GM21367 (cell line): ENCODE data around the gene KAT6B.

Experiments used
- ATAC-seq: cut with Tn5 transposase; IDR thresholded peaks from one replicate; pipeline ENCODE4 v1.9.1; 2021; ENCODE audit not compliant: unreplicated experiment

Gene KAT6B

DNA sequence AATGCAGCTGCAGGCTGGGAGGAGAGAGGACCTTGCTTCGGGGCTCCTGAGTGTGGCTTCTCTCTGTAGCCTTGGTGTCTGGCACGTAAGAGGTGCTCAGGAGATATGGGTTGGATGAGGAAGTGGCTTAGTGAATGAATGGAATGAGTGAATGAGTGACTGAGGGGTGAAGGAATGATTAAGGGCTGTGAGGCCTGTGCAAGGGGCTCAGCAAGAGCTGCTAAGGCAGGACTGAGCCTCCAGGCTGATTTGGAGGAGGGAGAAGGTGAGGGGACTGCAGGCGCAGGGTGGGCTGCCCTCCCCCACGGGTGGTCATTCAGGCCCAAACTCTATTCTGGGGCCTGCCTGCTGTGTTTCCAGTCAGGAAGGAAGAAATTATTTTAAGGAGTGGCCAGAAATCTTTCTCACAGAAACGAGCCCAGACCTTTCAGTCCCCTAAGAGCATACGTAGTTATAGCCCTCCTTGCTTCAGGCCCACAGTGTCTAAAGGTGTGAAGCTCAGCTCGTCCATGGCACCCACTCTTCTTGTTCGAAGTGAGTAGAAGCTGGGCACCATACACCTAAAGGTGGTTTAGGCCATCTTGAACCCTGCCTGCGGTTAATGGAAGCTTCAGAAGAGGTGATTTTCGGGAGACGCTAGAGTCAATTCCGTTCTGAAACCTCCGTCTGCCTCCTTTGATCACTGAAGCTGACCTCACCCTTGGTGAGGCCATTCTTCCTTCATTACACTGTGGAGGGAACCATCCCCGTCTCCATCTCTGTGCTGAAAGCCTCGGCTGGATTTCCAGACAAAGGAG, 235.5 kb downstream of the KAT6B start:
- ATAC-seq = no peak

DNA sequence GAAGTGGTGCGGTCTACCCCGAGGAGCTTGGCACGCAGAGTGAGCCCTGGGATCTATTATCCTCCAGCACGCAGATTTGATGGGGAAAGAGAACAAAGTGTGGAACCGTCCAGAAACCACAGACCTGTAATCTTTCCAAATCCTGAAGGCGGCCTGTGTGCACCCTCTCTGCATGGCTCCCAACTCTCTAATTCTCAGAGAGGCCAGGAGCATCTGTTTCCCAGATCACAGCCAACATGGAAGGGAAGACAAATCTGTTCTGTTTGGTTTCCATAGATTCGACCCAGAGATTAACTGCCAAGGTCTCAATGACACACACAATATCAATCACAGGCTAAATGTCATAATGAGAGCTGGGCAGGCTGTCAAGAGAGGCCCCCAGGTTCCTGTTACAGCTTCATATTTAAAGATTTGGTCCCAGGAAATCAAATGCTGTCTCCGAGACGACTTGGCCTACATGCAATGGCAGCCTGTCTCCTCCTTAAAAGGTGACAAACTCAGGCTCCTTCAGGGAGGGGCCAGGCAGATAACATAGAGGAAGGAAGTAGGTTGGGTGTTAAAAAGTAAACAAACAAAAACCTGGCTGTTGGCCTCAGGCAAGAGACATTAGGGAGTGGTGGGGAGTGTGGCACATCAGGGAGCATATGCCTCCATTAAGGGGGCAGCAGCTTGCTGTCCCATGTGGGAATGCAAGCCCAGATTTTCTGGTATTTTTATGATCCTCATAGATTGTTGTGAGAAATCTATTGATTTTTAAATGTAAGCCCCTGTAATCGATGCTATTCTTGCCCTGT, 236.3 kb downstream of the KAT6B start:
- ATAC-seq = no peak

DNA sequence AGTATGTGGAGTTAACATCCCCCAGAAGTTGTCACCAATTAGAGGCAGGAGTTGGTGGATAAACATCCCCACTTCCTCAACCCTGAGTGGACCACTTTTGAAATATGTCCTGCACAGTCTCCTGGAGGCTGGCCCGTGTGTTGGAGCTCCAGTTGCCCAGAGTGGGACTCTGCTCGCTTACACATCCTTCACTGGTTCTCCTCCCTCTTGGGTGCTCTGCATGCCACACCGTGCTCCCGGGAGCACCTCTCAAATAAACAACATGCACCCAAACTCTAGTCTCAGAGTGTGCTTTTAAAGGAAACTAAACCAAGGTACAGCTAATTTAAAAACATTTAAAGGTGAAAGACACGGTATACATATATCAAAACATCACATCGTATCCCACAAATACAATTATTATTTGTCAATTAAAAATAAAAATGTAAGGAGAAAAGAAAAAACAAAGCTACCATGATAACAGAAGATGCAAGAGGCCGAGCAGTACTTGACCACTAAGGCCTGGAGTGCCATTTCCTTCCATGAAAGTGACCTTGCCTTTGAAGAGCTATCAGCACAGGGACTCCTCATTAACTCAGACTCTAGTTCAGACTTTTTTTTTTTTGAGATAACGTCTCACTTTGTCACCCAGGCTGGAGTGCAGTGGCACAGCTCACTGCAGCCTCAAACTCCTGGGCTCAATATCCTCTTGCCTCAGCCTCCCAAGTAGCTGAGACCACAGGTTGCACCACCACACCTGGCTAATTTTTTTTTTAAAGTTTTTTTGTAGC, 237.2 kb downstream of the KAT6B start:
- no peak for ATAC-seq

DNA sequence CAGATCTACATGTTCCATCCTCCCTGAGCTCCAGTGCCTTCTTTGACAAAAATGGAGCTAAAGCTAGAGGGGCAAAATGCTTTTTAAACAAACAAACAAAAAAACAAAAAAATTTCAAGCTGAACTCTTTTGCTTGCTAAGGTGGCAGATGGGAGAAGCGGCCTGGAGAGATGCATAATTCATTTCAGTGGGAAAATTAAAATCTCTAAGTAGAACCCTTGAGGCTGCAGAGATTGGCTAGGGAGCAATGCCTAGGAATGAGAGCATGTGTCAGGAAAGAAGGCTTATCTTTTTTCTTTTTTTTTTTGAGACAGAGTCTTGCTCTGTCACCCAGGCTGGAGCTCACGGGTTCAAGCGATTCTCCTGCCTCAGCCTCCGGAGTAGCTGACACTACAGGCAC, 238.7 kb downstream of the KAT6B start:
- no peak for ATAC-seq

DNA sequence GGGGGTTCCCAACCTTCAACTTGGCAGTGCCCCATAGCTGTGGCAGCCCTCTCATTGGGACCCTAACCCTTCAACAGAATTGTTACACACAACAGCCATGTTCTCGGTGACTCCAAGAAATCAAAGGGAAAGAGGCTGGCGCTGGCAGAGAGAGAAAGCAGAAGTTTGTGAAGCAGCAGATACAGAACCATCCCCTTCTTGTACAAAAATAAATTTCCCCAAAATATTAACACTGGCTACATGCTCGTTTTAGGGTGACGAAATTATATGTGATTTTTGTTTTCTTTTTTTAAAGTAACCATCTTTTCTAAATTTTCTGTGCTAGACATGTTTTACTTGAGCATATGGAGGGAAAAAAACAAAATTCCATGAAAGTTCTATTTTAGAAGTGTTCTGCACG, 239.9 kb downstream of the KAT6B start:
- no peak for ATAC-seq

- no peak for ATAC-seq
Measured at GRCh38 chr10:75067272-75067671, 240.9 kb downstream of the KAT6B start.

DNA sequence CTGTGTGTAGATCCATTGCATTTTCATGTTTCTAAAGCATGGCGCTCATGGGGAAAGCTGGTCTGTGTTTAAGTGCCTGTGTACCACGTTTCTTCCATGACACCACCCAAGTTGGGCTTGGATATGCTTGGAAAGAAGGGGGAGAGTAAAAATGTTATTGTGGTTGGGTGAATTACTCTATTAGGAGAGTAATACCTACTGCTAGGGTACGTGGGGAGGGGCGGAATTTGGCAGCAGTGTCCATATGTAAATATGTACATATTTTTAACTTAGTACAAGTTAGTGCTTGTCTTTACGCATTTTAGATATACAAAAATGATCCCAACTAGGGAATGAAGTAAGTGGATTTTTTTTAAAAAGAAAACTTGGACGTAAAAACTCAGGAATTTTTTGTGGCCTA, 242.1 kb downstream of the KAT6B start:
- no peak for ATAC-seq

GRCh38 chr10:75070476-75070875, 244.1 kb downstream of the KAT6B start:
- ATAC-seq = no peak

GRCh38 chr10:75070961-75071428, 244.6 kb downstream of the KAT6B start:
- no peak for ATAC-seq

- no peak for ATAC-seq
Measured at GRCh38 chr10:75071756-75072155, 245.4 kb downstream of the KAT6B start.

GRCh38 chr10:75072727-75073126, 246.3 kb downstream of the KAT6B start:
- no peak for ATAC-seq

GRCh38 chr10:75073442-75073841, 247.0 kb downstream of the KAT6B start:
- ATAC-seq = no peak

DNA sequence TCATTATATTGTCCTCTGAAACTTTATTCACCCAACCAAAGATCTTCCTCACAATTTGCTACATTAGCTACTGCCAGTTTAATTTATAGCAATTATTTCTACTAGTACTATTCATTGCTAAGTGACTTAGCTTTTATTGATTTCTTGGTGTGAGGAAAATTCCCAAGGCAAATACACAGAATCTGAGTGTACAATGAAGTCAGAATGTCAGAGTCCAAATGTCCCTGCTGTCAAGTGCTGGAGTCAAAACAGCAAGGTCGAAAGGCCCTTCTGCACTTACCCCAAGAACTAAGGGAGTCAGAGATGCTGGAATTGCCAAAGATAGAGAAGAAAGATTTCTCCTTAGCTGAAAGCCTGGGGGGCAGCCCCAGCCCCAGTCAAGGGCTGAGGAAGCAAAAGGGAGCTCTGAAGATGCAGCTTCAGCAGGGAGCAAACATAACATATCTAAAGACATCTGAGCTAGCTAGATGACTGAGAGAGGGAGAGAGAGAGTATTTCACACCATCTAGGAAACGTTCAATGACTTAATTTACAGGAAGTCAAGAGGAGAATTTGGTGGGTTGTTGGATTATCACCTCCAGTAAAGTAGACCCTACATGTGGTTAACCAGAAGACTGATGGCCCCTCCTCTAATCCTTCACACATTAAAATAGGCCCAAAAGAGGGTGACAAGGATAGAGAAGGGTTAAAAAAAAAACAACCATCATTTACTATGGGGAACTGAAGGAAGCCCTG, 248.5 kb downstream of the KAT6B start:
- ATAC-seq = no peak

- ATAC-seq = no peak
Measured at GRCh38 chr10:75076348-75076747, 249.9 kb downstream of the KAT6B start.

DNA sequence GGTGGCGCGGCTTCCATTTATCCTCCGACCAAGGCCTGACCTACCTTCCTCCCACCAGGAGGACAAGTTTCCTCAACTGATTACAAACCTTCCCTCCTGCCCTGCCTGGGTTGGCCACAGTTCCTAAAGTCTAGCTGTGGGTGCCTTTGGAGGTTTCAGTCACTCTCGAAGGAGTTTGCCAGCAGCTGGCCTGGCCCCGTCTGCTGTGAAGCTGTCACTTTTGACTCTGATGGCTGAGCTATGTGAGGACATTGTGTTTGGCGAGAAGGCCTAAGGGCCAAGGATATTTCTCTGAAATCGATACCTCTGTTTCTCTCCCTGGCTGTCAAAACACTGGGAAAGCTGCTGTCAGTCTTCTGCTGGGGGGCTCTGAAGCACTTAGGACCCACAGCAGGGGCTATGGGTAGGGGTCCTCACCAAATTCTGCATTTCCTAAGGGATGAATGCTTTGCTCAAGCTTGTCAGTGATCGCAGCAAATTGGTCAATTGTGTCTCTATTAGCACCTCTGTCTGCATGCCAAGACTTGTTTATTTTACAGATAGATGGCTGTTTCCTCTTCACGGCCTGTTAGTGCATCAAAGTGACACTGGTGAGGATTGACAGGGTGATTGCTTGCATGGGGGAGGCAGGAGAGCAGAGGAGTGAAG, 253.2 kb downstream of the KAT6B start:
- ATAC-seq = no peak

DNA sequence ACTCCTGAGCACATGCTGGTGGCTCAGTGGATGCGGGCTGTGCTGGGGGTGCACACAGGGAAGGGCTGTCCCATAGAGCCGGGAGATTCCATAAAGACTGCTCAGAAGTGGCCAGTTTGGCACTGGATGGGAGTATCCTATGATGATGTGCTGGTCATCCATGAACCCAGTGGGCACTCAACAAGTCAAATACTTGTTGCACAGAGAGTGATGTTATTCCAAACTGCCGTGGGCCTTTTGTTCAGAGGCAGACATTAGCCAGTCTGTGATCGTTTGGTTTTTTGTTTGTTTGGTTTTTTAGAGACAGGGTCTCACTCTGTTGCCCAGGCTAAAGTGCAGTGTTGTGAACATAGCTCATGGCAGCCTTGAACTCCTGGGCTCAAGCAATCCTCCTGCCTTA, 254.2 kb downstream of the KAT6B start:
- ATAC-seq = no peak

GRCh38 chr10:75081379-75081778, 255.0 kb downstream of the KAT6B start:
- no peak for ATAC-seq
